Fibroblast of lung (primary cell): ENCODE data around the gene TMEM63B.

Experiments
- EZH2 ChIP-seq: IDR thresholded peaks from 2 replicates; pipeline ENCODE4 v1.5.1; 2012; ENCODE audit warnings: low read length, control low read depth, mild to moderate bottlenecking; ENCODE audit errors: missing control alignments
- TF ChIP-seq, protein P1 (sequence below), 2 donors: IDR thresholded peaks in 1 of 2; conservative IDR thresholded peaks in 1 of 2; 1 replicate in 1 of 2; 2 replicates in 1 of 2; pipeline ENCODE4 v1.5.1; 2011 to 2012; ENCODE audit warnings: low read length in 2 of 2, control low read depth in 1 of 2, inconsistent platforms in 1 of 2, low read depth in 1 of 2, mild to moderate bottlenecking in 1 of 2

DNA sequence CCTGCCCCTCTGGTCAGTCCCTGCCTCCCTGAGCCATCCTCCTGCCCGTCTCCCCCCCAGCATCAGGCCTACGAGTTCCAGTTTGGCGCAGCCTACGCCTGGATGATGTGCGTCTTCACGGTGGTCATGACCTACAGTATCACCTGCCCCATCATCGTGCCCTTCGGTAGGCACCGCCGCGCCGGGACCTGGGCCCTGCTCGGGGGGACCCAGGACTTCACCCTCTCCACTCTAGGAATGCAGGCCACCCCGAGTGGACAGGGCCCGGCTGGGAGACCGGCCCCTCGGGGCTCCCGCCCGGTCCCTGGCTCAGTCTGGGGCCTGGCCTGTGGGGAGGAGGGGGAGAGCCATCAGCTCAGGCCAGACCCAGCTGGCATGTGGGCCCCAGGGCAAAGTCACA is 25.2 kb downstream of the TMEM63B start:
- TF ChIP-seq, protein P1, sequence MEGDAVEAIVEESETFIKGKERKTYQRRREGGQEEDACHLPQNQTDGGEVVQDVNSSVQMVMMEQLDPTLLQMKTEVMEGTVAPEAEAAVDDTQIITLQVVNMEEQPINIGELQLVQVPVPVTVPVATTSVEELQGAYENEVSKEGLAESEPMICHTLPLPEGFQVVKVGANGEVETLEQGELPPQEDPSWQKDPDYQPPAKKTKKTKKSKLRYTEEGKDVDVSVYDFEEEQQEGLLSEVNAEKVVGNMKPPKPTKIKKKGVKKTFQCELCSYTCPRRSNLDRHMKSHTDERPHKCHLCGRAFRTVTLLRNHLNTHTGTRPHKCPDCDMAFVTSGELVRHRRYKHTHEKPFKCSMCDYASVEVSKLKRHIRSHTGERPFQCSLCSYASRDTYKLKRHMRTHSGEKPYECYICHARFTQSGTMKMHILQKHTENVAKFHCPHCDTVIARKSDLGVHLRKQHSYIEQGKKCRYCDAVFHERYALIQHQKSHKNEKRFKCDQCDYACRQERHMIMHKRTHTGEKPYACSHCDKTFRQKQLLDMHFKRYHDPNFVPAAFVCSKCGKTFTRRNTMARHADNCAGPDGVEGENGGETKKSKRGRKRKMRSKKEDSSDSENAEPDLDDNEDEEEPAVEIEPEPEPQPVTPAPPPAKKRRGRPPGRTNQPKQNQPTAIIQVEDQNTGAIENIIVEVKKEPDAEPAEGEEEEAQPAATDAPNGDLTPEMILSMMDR (conservative IDR thresholded peaks at IDR 0.05 in 1 of 2, IDR thresholded peaks at IDR 0.05 in 1 of 2; ENCODE audit: low read depth in 1 of 2, low read length in 2 of 2): no peak
- no peak for TF ChIP-seq EZH2
